Fibroblast of mammary gland (primary cell): ENCODE measurements around the gene INPP5J.
"Not testable (repeated sequence)": the region's sequence is repeated elsewhere in the genome, so short reads cannot be mapped to it uniquely, and the experiment has no call there.

Source experiments
- DNase-seq: peaks from one replicate; pipeline ENCODE4 v3.0.0-alpha.2; 2010; ENCODE audit warnings: low read depth
- H3K4me3 ChIP-seq: 2 replicates; pipeline ENCODE4 v1.5.1; 2011; ENCODE audit warnings: low read depth, mild to moderate bottlenecking, low read length, moderate library complexity; ENCODE audit not compliant: control insufficient read depth
- TF ChIP-seq, protein P1 (sequence below): conservative IDR thresholded peaks from 2 replicates; pipeline ENCODE4 v1.5.1; 2011; ENCODE audit warnings: low read depth, low read length, inconsistent platforms; ENCODE audit not compliant: control insufficient read depth, insufficient read depth

INPP5J gene

DNA sequence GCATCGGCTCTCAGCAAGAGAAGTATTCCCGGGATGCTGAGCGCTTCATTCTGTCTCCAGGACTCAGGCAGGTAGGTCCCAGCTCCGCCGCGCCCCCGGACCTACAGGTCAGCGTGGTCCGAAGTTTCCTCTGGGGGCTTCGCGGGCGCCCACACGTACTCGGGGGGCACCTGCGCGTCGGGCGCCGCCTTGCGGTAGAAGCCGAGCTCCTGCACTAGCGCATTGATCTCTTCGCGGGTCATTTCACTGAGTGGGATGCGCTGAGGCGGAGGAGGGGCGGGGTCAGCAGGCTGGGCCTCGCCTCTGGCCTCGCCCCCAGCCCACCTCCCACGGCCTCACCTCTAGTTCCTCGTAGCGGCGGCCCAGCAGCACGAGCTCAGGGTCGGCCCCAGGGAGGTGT, 17.9 kb upstream of the INPP5J start:
- no peak overlapping the region for H3K4me3 ChIP-seq
- peak; percentile 28 for DNase-seq
- TF ChIP-seq, protein P1, sequence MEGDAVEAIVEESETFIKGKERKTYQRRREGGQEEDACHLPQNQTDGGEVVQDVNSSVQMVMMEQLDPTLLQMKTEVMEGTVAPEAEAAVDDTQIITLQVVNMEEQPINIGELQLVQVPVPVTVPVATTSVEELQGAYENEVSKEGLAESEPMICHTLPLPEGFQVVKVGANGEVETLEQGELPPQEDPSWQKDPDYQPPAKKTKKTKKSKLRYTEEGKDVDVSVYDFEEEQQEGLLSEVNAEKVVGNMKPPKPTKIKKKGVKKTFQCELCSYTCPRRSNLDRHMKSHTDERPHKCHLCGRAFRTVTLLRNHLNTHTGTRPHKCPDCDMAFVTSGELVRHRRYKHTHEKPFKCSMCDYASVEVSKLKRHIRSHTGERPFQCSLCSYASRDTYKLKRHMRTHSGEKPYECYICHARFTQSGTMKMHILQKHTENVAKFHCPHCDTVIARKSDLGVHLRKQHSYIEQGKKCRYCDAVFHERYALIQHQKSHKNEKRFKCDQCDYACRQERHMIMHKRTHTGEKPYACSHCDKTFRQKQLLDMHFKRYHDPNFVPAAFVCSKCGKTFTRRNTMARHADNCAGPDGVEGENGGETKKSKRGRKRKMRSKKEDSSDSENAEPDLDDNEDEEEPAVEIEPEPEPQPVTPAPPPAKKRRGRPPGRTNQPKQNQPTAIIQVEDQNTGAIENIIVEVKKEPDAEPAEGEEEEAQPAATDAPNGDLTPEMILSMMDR: peak; percentile 31

DNA sequence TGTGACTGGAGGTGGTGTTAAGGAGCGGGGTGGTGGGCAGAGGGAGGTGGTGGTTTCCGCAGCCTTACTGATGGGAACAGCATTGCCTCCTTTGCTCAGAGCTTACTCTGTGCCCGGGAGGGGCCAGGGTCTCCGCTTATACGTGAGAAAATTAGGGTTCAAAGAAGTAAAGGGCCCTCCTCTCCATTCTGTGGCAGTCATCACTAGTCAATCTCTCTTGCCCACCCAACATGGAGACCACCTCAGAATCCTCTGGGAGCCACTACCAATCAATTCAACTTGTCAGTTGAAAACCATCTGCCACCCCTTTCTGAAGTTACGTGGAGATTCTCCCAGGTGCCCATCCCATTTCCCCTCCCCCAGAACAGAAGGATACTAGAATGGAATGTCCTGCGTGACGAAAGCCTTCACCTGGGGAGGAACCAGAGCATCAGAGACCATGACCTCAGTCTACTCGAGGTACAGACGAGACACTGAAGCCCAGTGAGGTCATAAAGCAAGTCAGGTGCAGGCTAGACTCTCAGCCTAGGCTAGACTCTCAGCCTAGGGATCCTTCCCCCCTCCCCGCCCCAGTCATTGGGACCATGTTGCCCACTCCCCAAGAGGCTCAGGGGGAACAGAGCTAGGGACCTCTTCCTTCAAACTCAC, 17.4 kb upstream of the INPP5J start:
- no peak for DNase-seq
- no peak overlapping the region for H3K4me3 ChIP-seq
- TF ChIP-seq, protein P1: no peak

DNA sequence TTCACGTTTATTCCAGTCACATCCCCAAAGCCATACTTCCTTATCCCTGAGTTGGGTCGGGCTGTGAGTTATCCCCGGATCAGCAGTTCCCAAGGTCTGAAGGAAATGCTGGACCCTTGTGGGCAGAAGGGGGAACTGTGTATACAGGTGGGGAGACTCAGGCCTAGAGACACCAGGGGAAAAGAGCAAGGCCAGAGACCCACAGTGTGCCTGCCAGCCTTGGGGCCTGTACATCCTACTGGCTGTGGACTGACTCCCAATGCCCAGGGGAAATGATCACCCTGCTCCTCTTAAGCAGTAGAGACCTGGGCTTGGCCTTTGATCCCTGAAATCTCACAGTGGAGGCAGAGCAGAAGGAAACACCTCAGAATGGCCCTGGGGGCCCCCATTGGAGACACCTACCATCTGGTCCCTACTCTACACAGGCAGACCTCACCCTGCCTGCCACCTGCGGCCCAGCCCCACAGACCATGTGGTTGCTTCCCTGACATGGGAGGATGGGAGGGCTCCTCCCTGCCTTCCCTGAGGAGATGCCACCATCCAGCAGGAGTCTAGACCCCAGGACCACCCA, 16.7 kb upstream of the INPP5J start:
- TF ChIP-seq, protein P1: peak; percentile 14
- DNase-seq: peak; percentile 38
- H3K4me3 ChIP-seq: peak overlapping the region; percentile 78

DNA sequence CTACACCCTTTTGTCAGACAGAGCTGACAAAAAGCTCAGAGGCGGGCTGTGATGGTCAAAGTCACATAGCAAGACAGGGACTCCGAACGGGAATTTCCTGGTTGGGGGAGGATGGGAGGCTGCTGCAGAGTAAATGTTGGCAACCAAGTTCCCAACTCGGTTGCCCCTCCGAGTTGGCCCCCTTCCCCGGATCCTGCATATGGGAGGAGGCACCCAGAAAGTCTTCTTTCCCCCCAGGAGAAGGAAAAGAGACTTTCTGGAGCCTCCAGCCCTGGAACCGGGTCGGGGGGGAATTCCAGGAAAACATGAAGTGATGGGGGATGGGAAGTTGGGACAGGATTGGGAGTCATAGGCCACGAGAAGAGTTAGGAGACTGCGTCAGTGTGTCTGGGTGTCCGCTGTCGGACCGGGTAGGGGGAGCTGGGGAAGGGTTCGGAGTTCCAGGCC, 16.0 kb upstream of the INPP5J start:
- TF ChIP-seq, protein P1: no peak
- peak overlapping the region; percentile 78 for H3K4me3 ChIP-seq
- DNase-seq: peak; percentile 75

DNA sequence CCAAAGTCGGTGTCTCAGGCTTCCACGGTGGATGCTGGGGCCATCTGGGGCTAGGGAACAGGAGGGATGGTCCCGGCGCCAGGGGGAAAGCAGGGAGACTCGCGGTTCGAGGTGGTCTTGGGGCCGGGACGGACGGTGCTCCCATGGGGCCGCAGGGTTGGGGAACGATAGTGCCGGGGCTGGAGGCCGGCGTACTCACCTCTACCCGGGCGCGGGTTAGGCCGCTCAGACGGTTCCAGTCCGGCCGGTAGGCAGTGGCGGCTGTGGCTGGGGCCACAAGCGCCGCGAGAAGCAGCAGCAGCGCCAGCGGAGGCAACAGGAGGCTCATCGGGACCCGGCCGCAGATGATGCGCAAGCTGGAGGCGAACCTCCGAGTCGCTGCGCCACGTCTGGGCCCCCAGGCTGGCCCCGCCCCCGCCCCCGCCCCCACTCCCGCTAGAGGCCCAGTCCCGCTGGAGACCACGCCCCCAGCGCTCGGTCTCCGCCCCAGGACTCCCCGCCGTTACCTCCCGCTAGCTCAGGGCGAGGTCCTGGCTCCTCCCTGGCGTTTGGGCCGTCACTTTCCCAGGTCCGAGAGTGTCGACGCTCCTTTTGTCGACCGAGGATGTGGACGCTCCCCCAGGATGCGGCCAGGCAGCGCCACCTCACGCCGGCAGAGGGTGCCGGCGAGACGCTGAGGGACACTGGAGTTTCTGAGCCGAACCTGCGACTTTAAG, 15.4 kb upstream of the INPP5J start, which contains the start of gene SELENOM:
SELENOM (minus strand) TSS at position 391 of the 716 bp plus-strand sequence; CDS start at position 328, 63 bp downstream.
- H3K4me3 ChIP-seq: peak within 1 kb of the TSS; percentile 78
- peak; percentile 98 for DNase-seq
- TF ChIP-seq, protein P1: peak; percentile 86

DNA sequence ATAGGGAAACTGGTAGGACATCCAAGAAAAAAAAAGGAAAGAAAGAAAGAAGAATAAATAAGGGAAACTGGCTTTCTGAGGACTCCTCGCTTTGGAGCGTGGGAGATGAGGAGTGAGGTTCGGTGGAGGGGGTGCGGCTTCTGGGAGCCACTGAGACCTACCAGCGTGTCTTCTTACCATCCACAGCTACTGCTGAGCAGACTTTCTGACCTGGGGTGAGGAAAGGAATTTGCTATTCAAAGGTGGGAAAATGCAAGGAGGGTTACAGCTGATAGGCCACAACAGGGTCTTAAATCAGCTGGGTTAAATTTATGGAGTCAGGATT, 14.9 kb upstream of the INPP5J start:
- TF ChIP-seq, protein P1: no peak
- DNase-seq: no peak
- H3K4me3 ChIP-seq: peak overlapping the region; percentile 30

DNA sequence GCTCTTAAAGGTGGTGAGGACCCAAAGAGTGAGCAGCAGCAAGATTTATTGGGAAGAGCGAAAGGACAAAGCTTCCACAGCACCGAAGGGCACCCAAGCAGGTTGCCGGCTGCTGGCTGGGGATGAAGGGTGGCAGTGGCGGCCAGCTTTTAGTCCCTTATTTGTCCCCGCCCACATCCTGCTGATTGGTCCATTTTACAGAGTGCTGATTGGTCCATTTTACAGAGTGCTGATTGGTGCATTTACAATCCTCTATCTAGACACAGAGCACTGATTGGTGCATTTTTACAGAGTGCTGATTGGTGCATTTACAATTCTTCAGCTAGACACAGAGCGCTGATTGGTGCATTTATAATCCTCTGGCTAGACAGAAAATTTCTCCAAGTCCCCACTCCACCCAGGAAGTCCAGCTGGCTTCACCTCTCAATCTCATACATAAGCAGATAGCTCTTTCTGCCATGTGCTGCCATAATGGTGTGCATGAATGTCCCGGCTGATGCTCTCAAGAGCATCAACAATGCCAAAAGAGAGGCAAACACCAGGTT, 10.1 kb upstream of the INPP5J start:
- not testable (repeated sequence) for H3K4me3 ChIP-seq

More for the DNA sequence above, 10.1 kb upstream of the INPP5J start:
- not testable (repeated sequence) for DNase-seq
